Activated CD8-positive, alpha-beta memory T cell treated with anti-CD3 and anti-CD28 coated beads, Interleukin-2, amount 50 U/mL, for 4 hours (primary cell): ENCODE data around the gene MFSD12.
"Not testable (repeated sequence)": the region's sequence is repeated elsewhere in the genome, so short reads cannot be mapped to it uniquely, and the experiment has no call there.

Experiments
- DNase-seq: peaks from one replicate; pipeline ENCODE4 v3.0.0-alpha.2; 2020

MFSD12 gene

DNA sequence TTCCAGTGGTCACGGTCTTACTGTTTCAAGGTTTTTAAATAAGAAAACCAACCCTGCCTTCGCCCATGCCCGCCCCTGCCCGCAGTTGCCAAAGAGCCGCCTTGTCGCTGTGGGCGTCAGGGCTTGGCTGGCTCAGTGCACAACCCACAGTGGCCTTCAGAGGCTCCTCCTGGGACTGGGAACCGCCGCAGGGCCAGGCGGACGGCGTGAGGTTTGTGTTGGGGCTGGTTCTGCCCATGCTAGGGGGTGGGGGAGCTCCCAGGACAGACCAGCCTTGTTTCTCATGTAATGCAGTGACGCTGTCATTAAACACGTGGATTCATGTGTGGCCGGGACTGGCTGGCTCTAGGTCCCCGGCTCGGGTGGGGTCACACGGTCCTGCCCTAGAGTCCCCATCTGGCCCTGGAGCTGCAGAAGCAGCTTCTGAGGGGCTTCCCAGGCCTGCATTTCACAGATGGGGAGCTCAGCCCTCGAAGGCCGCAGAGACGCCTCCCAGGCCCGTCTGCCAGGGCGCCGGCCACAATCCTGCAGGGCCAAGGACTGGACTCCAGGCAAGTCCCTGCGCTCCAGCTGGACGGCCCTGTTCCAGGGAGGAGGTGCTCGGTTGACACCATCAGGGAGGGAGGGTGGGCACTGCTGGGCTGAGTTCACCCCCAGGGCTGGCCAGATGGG, 20.8 kb downstream of the MFSD12 start:
- no peak for DNase-seq

DNA sequence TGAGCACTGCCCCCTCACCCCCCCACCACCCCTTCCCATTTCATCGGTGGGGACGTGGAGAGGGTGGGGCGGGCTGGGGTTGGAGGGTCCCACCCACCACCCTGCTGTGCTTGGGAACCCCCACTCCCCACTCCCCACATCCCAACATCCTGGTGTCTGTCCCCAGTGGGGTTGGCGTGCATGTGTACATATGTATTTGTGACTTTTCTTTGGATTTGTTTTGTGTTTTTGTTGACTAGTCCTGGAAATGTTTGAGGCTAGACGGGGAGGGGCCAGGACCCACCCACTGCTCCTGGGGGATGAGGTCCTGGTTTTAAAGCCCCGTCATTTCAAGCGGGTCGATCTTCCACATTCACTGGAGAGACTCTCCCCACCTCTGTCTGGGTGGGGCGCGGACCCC, 21.4 kb downstream of the MFSD12 start:
- DNase-seq: no peak

DNA sequence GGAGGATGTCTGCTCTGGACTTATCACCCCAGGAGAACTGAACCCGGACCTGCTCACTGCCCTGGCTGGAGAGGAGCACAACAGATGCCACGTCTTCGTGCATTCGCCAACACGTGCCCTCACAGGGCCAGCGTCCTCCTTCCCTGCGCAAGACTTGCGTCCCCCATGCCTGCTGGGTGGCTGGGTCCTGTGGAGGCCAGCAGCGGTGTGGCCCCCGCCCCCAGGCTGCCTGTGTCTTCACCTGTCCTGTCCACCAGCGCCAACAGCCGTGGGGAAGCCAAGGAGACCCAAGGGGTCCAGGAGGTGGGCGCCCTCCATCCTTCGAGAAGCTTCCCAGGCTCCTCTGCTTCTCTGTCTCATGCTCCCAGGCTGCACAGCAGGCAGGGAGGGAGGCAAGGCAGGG, 21.8 kb downstream of the MFSD12 start:
- DNase-seq: no peak

DNA sequence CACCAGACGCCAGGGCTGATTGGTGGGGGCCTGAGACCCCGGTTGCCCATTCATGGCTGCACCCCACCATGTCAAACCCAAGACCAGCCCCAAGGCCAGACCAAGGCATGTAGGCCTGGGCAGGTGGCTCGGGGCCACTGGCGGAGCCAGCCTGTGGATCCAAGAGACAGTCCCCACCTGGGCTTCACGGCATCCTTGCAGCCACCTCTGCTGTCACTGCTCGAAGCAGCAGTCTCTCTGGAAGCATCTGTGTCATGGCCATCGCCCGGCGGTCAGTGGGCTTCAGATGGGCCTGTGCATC, 22.2 kb downstream of the MFSD12 start:
- no peak for DNase-seq

DNA sequence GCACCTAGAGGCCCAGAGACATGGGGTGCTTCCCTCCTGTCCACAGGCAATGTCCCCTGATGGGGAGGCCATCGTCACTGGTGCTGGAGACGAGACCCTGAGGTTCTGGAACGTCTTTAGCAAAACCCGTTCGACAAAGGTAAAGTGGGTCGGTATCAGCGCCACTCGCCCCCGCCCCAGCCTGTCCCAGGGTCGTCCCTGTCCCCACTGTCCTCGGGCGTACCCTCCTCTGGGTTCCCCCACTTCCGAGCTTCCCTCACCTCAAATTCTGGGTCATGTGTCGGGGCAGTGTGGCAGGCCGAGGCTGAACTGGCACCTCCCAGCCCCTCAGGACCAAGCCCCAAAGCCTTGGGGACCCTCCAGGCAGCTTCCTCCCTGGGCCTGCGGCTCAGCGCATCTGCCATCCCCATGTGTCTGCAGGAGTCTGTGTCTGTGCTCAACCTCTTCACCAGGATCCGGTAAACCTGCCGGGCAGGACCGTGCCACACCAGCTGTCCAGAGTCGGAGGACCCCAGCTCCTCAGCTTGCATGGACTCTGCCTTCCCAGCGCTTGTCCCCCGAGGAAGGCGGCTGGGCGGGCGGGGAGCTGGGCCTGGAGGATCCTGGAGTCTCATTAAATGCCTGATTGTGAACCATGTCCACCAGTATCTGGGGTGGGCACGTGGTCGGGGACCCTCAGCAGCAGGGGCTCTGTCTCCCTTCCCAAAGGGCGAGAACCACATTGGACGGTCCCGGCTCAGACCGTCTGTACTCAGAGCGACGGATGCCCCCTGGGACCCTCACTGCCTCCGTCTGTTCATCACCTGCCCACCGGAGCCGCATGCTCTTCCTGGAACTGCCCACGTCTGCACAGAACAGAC, 22.8 kb downstream of the MFSD12 start:
- DNase-seq: no peak

DNA sequence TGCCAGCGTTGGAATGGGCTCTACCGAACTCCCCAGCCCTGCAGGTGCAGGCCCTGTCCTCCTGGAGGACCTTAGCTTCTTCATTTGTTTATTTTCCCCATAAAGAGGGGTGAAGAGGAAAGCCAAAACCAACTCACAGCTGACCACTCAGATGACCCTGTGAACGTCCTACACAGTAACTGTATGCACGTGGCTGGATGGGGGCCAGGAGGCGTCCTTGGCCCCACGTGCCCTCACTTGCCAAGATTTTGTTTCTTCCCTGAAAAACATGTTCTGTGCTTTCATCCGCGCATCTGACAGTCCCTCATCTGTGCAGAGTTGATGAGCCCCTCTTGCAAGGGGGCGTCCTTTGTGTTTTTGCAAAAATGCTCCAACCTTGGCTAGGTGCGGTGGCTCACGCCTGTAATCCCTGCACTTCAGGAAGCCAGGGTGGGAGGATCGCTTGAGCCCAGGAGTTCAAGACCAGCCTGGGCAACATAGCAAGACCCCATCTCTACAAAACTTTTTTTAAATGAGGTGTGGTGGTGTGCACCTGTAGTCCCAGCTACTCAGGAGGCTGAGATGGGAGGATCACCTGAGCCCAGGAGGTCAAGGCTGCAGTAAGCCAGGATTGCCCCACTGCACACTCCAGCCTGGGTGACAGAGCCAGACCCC, 23.7 kb downstream of the MFSD12 start:
- no peak for DNase-seq

DNA sequence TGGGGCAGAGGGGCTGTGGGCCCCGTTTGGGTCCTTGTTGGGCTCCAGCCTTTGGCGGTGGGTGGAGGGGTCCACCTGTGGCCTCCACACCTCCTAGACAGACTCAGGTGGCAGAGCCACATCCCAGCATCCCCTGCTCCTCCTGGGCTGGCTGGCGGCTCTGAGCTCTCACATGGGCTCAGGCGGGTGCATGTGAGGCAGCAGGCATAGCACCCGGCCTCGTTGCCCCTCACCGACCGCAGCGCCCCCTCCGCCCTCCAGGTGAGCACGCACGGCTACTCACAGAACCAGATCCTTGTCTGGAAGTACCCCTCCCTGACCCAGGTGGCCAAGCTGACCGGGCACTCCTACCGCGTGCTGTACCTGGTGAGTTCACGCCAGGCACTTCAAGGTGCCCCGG, 24.4 kb downstream of the MFSD12 start:
- no peak for DNase-seq

DNA sequence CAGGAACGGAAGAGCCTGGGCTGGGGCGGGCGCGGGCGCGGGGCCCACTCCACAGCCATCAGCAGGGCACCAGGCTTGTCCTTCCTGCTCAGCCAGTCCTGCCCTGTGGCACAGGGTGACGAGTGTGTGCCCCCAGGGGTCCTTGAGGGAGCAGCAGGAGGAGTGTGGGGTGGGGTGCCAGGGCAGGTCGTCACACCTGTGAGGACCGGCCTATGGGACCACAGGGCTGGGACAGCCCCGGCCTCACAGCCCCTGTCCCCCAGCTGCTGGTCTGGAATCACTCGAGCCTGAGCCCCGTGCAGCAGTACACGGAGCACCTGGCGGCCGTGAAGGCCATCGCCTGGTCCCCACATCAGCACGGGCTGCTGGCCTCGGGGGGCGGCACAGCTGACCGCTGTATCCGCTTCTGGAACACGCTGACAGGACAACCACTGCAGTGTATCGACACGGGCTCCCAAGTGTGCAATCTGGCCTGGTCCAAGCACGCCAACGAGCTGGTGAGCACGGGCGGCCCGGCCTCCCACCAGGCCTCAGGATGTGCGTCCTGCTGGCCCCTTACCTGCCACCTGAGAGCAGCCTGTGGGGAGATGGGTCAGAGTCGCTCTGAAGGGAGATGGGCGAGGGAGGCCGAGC, 25.1 kb downstream of the MFSD12 start:
- DNase-seq: no peak

DNA sequence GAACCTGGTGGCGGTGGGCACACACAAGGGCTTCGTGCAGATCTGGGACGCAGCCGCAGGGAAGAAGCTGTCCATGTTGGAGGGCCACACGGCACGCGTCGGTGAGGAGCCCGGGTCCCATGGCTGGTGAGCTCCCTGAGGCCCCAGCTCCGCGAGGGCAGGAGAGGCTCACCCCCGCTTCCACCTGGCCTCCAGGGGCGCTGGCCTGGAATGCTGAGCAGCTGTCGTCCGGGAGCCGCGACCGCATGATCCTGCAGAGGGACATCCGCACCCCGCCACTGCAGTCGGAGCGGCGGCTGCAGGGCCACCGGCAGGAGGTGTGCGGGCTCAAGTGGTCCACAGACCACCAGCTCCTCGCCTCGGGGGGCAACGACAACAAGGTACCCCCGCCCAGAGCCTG, 25.7 kb downstream of the MFSD12 start:
- no peak for DNase-seq

DNA sequence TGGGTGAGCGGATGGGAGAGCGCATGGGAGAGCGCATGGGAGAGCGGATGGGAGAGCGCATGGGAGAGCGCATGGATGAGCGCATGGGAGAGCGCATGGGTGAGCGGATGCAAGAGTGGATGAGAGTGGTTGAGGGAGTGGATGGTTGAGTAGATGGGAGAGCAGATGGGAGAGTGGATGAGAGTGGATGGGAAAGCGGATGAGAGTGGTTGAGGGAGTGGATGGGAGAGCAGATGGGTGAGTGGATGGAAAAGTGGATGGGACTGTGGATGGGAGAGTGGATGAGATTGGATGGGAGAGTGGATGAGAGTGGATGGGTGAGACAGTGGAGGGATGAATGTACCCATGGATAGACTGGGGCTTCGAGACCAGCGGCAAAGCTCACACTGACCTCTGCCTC, 27.0 kb downstream of the MFSD12 start:
- DNase-seq: no peak

DNA sequence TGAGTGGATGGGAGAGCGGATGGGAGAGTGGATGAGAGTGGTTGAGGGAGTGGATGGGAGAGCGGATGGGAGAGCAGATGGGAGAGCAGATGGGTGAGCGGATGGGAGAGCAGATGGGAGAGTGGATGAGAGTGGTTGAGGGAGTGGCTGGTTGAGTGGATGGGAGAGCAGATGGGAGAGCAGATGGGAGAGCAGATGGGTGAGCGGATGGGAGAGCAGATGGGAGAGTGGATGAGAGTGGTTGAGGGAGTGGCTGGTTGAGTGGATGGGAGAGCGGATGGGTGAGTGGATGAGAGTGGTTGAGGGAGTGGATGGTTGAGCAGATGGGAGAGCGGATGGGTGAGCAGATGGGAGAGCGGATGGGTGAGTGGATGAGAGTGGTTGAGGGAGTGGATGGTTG, 28.1 kb downstream of the MFSD12 start:
- DNase-seq: not testable (repeated sequence)

DNA sequence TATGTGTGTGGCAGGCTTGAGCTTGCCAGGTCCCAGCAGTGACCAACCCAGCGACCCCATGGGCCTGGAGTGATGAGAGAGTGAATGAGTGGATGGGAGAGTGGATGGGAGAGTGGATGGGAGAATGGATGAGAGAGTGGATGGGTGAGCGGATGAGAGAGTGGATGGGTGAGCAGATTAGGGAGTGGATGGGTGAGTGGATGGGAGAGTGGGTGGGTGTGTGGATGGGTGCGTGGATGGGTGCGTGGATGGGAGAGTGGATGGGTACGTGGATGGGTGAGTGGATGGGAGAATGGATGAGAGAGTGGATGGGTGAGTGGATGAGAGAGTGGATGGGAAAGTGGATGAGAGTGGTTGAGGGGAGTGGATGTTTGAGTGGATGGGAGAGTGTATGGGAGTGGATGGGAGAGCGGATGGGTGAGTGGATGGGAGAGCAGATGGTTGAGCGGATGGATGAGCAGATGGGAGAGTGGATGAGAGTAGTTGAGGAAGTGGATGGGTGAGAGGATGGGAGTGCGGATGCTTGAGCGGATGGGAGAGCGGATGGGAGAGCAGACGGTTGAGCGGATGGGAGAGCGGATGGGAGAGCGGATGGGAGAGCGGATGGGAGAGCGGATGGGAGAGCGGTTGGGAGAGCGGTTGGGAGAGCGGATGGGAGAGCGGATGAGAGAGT, 28.7 kb downstream of the MFSD12 start:
- DNase-seq: no peak

DNA sequence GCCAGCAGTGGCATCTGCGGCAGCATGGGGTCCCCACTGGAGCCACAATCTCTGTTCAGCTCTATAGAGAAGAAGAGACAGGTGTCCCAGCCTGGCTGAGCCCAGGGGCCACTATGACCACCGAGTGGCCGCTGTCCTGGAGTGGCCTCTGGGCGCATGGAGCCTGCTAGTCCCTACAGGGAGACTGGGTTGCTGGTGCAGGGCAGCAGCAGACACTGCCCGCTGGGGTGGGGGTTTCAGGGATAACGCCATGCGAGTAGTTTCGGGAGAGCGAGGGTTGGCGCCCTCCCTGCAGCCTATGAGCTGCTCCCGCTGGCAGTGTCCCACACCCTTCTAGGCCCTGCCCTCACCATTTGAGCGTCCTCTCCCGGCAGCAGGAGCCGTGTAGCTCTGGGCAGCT, 29.3 kb downstream of the MFSD12 start:
- DNase-seq: no peak

DNA sequence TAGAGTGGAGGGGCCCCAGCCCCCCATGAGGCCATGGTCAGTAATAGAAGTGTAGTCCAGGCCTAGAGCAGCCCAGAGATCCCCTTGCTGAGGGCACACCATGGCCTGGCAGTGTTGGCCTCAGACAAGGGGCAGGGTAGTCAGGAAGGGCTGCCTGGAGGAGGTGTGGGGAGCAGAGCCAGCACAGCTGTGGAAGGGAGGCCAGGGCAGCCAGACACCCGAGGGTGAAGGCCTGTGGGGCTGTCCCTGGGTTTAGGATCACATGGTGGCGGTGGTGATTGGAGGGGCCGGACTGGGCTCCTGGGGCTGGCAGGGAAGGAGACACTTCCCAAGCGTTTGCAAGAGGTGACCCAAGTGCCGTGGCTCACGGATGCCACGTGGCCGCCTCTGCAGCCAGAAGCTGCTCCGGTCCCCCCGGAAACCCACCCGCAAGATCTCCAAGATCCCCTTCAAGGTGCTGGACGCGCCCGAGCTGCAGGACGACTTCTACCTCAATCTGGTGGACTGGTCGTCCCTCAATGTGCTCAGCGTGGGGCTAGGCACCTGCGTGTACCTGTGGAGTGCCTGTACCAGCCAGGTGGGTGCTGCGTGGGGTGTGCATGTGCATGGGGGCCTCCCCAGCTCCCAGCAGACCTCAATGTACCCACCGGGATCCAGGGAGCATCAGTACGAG, 30.0 kb downstream of the MFSD12 start:
- no peak for DNase-seq

DNA sequence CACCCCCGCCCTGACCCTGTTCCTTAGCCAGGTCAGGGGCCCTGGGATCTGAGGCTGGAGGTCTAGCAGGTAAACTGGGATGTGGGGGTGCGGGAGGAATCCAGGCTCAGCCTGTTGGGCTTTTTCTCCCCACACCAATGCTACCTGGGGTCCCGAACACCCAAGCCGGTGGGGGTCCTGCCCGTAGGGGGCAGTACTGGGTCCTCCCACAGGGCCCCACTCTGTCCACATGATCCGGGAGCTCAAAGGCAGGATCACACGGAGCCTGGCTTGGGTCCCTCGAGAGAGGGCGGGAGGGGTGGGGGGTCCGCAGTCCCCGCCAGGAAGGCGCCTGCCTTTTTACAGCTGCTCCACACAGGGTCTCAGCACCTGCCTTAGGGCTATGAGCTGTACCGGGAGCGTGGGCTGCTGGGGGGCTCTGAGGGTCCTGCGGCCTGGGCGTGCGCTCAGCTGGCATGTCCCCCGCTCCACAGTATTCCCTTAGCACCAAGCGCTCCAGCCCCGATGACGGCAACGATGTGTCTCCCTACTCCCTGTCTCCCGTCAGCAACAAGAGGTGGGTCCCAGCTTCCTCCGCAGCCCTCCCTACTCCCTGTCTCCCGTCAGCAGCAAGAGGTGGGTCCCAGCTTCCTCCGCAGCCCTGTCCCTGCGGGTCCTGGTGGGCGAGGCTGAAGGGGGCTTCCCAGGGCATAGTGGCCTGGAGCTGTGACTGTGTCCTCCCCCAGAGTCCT, 30.7 kb downstream of the MFSD12 start:
- DNase-seq: no peak

DNA sequence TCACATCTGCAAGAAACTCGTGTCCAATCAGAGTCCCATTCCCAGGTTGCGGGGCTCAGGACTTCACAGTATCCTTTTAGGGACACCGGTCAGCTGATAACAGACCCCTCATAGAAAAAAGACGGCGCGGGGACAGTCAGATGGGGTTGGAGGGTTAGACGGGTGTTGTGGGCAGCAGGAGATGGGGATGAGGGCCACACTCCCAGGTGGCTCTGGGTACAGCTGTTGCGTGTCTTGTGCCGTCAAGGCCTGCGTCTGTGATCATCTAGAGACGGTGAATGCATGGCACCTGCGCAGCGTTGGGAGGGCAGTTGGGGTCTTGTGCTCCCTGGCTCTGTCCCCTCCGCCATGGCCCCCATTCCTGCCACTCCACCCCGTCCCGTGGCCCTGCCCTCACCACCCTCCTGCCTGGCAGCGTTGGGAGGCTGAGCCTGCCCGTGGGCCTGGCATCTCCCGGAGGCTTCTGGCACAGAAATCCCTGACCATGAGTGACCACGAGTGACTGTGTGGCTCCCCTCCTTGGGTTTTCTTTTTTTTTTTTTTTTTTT, 32.4 kb downstream of the MFSD12 start:
- no peak for DNase-seq

DNA sequence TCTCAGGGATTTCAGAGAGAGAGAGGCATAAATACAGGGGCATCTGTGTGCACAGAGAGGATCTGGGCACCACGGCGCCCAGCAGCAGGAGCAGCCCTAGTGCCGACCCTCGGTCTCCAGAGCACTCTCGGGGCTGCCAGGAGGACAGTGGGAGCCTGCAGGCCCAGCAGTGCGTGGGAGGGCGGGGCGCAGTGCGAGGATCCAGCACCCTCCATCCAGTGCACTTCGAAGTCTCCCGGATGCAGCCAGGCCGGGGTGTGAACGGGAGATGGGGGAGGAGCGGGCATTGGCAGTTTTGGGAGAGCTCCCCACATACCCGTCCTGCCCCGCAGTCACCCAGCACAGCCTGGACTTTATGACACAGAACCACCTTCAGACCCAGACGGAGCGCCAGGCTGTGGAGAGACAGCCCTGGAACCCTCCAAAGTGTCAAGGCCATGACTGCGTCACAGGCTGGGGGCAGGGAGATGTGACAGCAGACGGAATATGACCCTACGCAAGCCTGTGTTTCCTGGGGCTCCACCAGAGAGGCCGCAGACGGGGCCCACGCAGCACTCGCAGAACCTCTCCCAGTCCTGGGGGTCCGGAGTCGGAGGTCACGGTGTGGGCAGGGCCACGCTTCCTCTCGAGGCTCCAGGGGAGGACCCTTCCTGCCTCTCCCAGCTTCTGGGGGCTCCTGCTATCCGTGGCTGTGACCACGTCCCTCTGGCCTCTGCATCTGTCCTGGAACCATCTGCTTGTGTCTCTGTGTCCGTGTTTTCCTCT, 33.1 kb downstream of the MFSD12 start:
- no peak for DNase-seq

DNA sequence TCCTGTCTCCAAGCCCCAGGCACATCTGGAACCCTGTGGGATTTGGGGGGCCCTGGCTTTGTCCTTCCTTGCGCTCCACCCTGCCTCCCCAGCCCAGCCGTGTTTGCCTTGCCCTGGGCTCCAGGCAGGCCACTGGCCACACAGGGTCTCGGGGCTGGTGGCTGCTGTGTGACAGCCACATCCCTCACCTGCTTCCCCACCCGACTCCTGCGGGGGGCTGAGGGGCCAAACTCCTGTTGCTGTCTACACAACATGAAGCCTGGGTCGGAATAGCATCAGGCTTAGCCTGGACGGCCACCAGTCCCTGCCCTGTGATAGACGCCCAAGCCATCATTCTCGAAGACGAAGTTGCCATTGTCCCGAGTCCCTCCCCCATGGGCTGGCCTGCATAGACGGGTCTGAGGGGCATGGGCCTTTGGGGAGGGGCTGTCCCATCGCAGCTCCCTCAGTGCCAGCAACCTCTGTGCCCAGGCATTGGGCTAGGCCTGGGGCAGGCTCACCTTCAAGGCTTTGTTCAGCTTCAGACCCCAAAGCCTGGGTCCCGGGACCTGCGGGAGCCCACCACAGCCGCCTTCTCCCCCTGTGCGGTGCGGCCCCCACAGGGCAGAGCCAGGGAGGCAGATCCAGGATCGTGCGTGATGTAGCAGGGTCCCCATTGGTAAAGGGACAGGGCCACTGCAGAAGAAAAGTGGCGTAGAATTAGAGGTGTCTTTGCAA, 33.9 kb downstream of the MFSD12 start:
- DNase-seq: no peak

DNA sequence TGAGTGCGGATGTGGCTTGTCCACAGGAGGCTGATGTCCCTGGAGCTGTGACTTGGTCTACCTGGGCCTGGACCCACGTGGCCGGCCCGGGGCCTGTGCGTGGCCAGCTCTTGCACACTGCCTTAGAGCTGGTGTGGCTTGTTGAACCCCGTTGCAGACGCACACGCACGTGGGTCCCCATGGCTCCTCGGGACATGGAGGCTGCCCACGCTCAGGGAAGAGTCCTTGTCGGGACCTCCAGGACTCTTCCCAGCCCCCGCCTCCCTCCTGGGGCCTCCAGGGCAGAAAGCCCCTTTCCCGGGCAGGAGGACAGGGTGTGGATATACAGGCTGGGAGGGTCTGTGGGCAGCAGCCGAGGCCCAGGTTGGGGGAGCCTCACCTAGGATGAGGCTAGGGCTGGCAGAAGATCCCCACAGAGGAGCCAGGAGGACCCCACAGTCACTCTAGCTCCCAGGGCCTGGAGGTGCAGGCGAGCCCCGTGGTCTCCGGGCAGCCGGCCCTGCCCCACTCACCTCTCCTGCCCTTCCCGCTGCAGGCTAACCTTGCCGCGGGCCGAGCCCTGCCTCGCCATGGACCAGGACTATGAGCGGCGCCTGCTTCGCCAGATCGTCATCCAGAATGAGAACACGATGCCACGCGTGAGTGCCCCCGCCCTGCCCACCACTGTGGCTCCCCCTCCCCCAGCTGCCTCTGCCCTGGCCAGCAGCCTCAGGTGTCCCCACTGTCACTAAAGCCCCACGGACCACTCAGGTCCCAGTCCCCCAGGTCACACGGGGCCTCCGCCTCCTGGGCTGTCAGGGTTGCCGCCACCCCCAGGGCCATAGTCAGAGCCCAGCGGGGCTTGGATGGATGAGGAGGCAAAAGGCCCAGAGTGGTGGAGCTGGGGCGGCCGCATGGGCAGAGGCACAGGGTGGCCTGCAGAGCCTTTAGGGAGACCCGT, 34.7 kb downstream of the MFSD12 start:
- no peak for DNase-seq
